Measurements from ENCODE around the gene KCNE5. TPM values are rescaled to one million over a fixed set of nuclear protein-coding genes. Genes with fewer than 3 reads are reported as not detected.
"Not testable (repeated sequence)": the region's sequence is repeated elsewhere in the genome, so short reads cannot be mapped to it uniquely, and the experiment has no call there.

Gene KCNE5
- polyA plus RNA-seq (2012; ENCODE audit: insufficient read depth, insufficient read length, low read depth): not detected

GRCh38 chrX:109624641-109625616 lies at the start of gene KCNE5:
Gene KCNE5, minus strand, starts transcription at chrX:109625172. Its CDS starts 152 bp downstream, at chrX:109625020.
- no peaks in the 10 kb centered on the region for H3K27me3 ChIP-seq
- TF ChIP-seq, protein P1, sequence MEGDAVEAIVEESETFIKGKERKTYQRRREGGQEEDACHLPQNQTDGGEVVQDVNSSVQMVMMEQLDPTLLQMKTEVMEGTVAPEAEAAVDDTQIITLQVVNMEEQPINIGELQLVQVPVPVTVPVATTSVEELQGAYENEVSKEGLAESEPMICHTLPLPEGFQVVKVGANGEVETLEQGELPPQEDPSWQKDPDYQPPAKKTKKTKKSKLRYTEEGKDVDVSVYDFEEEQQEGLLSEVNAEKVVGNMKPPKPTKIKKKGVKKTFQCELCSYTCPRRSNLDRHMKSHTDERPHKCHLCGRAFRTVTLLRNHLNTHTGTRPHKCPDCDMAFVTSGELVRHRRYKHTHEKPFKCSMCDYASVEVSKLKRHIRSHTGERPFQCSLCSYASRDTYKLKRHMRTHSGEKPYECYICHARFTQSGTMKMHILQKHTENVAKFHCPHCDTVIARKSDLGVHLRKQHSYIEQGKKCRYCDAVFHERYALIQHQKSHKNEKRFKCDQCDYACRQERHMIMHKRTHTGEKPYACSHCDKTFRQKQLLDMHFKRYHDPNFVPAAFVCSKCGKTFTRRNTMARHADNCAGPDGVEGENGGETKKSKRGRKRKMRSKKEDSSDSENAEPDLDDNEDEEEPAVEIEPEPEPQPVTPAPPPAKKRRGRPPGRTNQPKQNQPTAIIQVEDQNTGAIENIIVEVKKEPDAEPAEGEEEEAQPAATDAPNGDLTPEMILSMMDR (IDR thresholded peaks at IDR 0.05; ENCODE audit: low read depth, low read length): no peak
- DNase-seq: no peak
- H3K9me3 ChIP-seq: no peaks in the 10 kb centered on the region
- H3K36me3 ChIP-seq: no peaks in the 10 kb centered on the region
- H3K4me3 ChIP-seq (ENCODE audit: low read depth, low read length): no peak within 1 kb of the TSS
- H3K4me1 ChIP-seq: no peaks in the 10 kb centered on the region

- DNase-seq: no peak
- no peaks in the 10 kb centered on the region for H3K4me1 ChIP-seq
- TF ChIP-seq, protein P1 (IDR thresholded peaks at IDR 0.05; ENCODE audit: low read depth, low read length): no peak
- no peaks in the 10 kb centered on the region for H3K36me3 ChIP-seq
- H3K4me3 ChIP-seq (ENCODE audit: low read depth, low read length): no peak overlapping the region
- no peaks in the 10 kb centered on the region for H3K27me3 ChIP-seq
- H3K9me3 ChIP-seq: no peaks in the 10 kb centered on the region
Measured at GRCh38 chrX:109672239-109672638, 47.3 kb upstream of the KCNE5 start.

DNA sequence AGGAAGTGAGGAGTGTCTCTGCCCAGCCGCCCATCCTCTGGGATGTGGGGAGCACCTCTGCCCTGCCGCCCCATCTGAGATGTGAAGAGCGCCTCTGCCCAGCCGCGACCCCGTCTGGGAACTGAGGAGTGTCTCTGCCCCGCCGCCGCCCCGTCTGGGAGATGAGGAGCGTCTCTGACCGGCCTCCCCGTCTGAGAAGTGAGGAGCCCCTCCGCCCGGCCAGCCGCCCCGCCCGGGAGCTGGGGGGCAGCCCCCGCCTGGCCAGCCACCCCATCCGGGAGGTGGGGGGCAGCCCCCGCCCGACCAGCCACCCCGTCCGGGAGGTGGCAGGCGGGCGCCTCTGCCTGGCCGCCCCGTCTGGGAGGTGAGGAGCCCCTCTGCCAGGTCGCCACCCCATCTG lies 46.2 kb upstream of the KCNE5 start:
- DNase-seq: peak; percentile 3
- H3K4me1 ChIP-seq; H3K4me3 ChIP-seq (ENCODE audit: low read depth, low read length); H3K27me3 ChIP-seq; H3K36me3 ChIP-seq; H3K9me3 ChIP-seq: not testable (repeated sequence)

- Histone ChIP-seq H3K4me1 (no peaks in the 10 kb centered on the region), H3K9me3 (no peaks in the 10 kb centered on the region), H3K36me3 (no peaks in the 10 kb centered on the region), H3K27me3 (no peaks in the 10 kb centered on the region), H3K4me3 (ENCODE audit: low read depth, low read length) (no peak overlapping the region)
- no peak for DNase-seq
- TF ChIP-seq, protein P1 (IDR thresholded peaks at IDR 0.05; ENCODE audit: low read depth, low read length): no peak
Measured at GRCh38 chrX:109667986-109668385, 43.0 kb upstream of the KCNE5 start.

GRCh38 chrX:109660435-109661143 lies 35.6 kb upstream of the KCNE5 start:
- peaks cover 3% of the 10 kb centered on the region; the same call in 1 of the 2 replicates for H3K36me3 ChIP-seq
- no peaks in the 10 kb centered on the region for H3K4me1 ChIP-seq
- no peak for DNase-seq
- no peak overlapping the region for H3K4me3 ChIP-seq (ENCODE audit: low read depth, low read length)
- no peaks in the 10 kb centered on the region for H3K27me3 ChIP-seq
- no peaks in the 10 kb centered on the region for H3K9me3 ChIP-seq
- TF ChIP-seq, protein P1 (IDR thresholded peaks at IDR 0.05; ENCODE audit: low read depth, low read length): no peak

DNA sequence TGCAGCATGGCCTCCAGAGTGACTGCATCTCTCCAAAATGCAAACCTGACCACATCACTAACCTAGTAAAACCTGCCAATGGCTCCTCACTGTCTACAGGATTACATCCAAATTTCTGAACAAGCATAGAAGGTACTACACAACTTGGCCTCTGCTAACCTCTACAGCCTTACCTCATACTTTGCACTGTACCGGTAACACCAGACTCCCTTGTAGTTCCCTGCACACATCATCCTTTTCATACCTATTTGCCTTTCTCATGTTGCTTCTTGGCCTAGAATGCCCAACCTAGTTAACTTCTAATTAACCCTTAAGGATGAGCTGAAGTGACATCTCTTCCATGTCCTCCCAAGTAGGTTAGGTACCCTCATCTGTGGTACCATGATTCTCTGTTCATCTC lies 33.4 kb upstream of the KCNE5 start:
- Histone ChIP-seq H3K4me1 (no peaks in the 10 kb centered on the region), H3K9me3 (no peaks in the 10 kb centered on the region), H3K4me3 (ENCODE audit: low read depth, low read length) (no peak overlapping the region), H3K36me3 (peaks cover 3% of the 10 kb centered on the region; the same call in 1 of the 2 replicates), H3K27me3 (no peaks in the 10 kb centered on the region)
- TF ChIP-seq, protein P1 (IDR thresholded peaks at IDR 0.05; ENCODE audit: low read depth, low read length): no peak
- DNase-seq: no peak

DNA sequence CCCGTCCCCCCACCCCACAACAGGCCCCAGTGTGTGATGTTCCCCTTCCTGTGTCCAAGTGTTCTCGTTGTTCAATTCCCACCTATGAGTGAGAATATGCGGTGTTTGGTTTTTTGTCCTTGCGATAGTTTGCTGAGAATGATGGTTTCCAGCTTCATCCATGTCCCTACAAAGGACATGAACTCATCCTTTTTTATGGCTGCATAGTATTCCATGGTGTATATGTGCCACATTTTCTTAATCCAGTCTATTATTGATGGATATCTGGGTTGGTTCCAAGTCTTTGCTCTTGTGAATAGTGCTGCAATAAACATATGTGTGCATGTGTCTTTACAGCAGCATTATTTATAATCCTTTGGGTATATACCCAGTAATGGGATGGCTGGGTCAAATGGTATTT lies 32.4 kb upstream of the KCNE5 start:
- DNase-seq; H3K4me3 ChIP-seq (ENCODE audit: low read depth, low read length); H3K36me3 ChIP-seq; H3K27me3 ChIP-seq; H3K4me1 ChIP-seq; H3K9me3 ChIP-seq: not testable (repeated sequence)

All from BE2C (cell line).